GM12875 (cell line): ENCODE data around the gene HK1.

ENCODE experiments used
- H3K4me3 ChIP-seq: one replicate; pipeline ENCODE4 v1.5.1; 2011; ENCODE audit warnings: low read depth, low read length, control low read depth
- TF ChIP-seq, protein P1 (sequence below): IDR thresholded peaks from 2 replicates; pipeline ENCODE4 v1.5.1; 2011; ENCODE audit warnings: low read depth, mild to moderate bottlenecking, control low read depth, inconsistent platforms, low read length, moderate library complexity, borderline replicate concordance; ENCODE audit not compliant: insufficient read depth

Gene HK1

DNA sequence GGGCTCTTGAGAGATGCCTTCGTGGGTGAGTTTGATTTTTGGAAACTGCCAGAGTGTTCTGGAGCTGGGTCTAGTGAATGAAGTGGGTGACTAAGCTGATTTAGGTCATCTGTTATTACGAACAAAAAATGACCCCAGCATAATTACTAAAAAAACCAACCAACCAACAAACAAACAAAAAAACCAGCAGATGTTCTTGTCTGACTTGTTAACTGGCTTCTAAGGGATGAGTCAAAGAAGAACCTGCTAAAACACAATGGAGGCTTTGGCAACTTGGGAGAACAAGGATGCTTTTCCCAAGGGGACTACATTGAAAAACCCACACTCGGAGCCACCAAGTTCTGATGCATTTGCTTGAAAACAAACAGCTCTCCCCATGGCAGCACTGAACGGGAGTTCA lies 126.9 kb downstream of the HK1 start:
- TF ChIP-seq, protein P1, sequence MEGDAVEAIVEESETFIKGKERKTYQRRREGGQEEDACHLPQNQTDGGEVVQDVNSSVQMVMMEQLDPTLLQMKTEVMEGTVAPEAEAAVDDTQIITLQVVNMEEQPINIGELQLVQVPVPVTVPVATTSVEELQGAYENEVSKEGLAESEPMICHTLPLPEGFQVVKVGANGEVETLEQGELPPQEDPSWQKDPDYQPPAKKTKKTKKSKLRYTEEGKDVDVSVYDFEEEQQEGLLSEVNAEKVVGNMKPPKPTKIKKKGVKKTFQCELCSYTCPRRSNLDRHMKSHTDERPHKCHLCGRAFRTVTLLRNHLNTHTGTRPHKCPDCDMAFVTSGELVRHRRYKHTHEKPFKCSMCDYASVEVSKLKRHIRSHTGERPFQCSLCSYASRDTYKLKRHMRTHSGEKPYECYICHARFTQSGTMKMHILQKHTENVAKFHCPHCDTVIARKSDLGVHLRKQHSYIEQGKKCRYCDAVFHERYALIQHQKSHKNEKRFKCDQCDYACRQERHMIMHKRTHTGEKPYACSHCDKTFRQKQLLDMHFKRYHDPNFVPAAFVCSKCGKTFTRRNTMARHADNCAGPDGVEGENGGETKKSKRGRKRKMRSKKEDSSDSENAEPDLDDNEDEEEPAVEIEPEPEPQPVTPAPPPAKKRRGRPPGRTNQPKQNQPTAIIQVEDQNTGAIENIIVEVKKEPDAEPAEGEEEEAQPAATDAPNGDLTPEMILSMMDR = no peak
- no peak overlapping the region for H3K4me3 ChIP-seq

GRCh38 chr10:69406302-69406811 lies 128.1 kb downstream of the HK1 start:
- TF ChIP-seq, protein P1 = no peak
- H3K4me3 ChIP-seq = no peak overlapping the region

DNA sequence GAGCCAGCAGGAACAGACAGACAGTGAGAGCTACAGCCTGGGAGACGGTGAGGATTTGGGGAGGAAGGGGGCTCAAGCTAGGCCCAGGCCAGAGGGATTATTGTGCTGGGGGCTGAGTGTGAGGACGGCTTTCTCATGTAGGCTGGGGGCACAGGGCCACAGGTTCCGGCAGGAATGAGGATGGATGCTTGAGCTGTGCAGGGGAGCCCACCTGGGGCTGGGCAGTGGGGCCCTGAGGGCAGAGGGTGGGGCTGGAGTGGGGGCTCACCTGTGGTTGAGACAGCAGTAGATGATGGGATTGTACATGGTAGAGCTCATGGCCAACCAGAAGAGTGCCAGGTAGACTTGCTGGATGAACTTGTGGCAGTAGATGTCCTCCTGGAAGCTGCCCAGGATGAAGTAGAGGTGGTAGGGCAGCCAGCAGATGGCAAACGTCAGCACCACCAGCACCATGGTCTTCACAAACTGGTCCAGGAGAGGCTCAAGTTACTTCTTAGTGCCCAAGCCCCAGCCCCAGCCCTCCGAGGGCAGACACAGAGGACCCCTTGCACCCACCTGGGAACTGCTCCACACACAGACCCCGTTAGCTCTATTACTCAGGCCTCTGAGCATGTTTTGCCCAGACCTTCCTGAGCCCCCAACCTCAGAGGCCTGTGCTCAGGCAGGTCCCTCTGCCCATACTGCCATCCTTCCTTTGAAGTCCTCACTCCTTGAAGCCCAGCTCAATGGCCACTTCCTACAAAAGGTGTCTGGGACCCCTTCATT lies 128.7 kb downstream of the HK1 start:
- no peak overlapping the region for H3K4me3 ChIP-seq
- TF ChIP-seq, protein P1 = no peak

- TF ChIP-seq, protein P1 = peak; percentile 48; the same call in 1 of the 2 replicates
- H3K4me3 ChIP-seq = no peak overlapping the region
Observed at GRCh38 chr10:69407621-69408301, 129.5 kb downstream of the HK1 start.

- H3K4me3 ChIP-seq = peak overlapping the region; percentile 31
- TF ChIP-seq, protein P1 = peak; percentile 70
Observed at GRCh38 chr10:69408318-69409175, 130.3 kb downstream of the HK1 start.

GRCh38 chr10:69409176-69409495 lies 130.8 kb downstream of the HK1 start:
- TF ChIP-seq, protein P1 = no peak
- peak overlapping the region; percentile 31 for H3K4me3 ChIP-seq
